ENCODE results near the gene WDR86.

DNA sequence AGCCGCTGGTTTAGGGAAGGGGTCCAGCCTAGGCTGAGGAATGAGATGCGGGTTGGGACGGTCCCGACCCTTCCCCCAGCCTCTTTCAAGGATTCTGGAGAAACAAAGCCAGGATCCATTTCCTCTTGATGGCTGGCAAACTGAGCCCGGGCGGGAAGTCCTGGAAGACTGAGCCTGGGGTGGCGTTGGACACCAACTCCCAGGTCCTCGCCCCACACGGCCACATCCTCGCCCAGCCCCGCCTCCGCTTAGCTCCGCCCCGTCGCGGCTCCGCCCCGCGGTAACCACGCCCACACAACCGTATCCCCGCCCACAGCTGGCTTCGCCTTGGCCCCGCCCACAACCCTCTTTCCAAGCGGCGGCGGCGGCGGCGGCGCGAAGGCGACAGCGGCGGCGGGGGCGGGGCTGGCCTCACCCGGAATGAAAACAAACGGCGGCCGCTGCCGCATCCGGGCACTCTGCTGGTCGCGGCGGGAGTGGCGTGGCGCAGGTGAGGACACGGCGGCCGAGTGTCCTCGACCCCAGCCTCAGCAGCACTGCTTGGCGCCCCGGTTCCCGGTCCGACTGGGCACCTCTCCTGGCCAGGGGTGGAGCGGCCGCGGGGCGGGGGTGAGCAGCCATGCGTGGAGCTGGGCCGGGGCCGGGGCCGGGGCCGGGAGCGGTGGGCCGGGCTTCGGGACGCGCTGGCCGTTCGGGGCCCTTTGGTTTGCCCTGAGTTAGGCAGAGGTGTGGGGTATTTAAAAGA is 68.3 kb downstream of the WDR86 start, which contains the start of gene NUB1:
- TF ChIP-seq, protein P1, sequence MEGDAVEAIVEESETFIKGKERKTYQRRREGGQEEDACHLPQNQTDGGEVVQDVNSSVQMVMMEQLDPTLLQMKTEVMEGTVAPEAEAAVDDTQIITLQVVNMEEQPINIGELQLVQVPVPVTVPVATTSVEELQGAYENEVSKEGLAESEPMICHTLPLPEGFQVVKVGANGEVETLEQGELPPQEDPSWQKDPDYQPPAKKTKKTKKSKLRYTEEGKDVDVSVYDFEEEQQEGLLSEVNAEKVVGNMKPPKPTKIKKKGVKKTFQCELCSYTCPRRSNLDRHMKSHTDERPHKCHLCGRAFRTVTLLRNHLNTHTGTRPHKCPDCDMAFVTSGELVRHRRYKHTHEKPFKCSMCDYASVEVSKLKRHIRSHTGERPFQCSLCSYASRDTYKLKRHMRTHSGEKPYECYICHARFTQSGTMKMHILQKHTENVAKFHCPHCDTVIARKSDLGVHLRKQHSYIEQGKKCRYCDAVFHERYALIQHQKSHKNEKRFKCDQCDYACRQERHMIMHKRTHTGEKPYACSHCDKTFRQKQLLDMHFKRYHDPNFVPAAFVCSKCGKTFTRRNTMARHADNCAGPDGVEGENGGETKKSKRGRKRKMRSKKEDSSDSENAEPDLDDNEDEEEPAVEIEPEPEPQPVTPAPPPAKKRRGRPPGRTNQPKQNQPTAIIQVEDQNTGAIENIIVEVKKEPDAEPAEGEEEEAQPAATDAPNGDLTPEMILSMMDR (IDR thresholded peaks at IDR 0.05): peak in 2 of 5 experiments; percentile 31 to 36
- peak in 1 of 2 donors; percentile 87 for TF ChIP-seq EP300 (IDR thresholded peaks at IDR 0.05)
